Liver (tissue), 9 donors: Measurements from ENCODE around the gene WRNIP1. TPM values are rescaled to one million over a fixed set of nuclear protein-coding genes. Genes with fewer than 3 reads are reported as not detected.

Source experiments
- DNase-seq: peaks from one replicate; pipeline ENCODE4 v3.0.0-alpha.2; 2017; ENCODE audit warnings: low spot score
- H3K27ac ChIP-seq, 2 donors: one replicate each; pipeline ENCODE4 v1.7.0; 2013; ENCODE audit warnings: inconsistent platforms in 2 of 2, low read length in 2 of 2, control low read depth in 1 of 2, low read depth in 1 of 2, mild to moderate bottlenecking in 1 of 2
- H3K27me3 ChIP-seq, 4 donors: one replicate each; pipeline versions ENCODE4 v1.6.1 to v1.7.0; 2013; ENCODE audit warnings: low read length in 3 of 4, inconsistent platforms in 1 of 4, mild to moderate bottlenecking in 1 of 4, moderate library complexity in 1 of 4; ENCODE audit not compliant: control insufficient read depth in 4 of 4, insufficient read depth in 4 of 4
- H3K36me3 ChIP-seq, 4 donors: one replicate each; pipeline versions ENCODE4 v1.6.1 to v1.7.0; 2013; ENCODE audit warnings: low read length in 3 of 4, mild to moderate bottlenecking in 3 of 4, low read depth in 1 of 4, moderate library complexity in 1 of 4; ENCODE audit not compliant: control insufficient read depth in 4 of 4, insufficient read depth in 3 of 4
- H3K4me1 ChIP-seq, 4 donors: one replicate each; pipeline versions ENCODE4 v1.6.1 to v1.7.0; 2013; ENCODE audit warnings: low read length in 3 of 4, mild to moderate bottlenecking in 3 of 4, moderate library complexity in 1 of 4; ENCODE audit not compliant: control insufficient read depth in 4 of 4, insufficient read depth in 4 of 4
- H3K4me3 ChIP-seq, 3 donors: one replicate each; pipeline versions ENCODE4 v1.6.1 to v1.7.0; 2013; ENCODE audit warnings: low read length in 3 of 3, control low read depth in 1 of 3, low read depth in 1 of 3, mild to moderate bottlenecking in 1 of 3
- H3K9ac ChIP-seq, 2 donors: one replicate each; pipeline ENCODE4 v1.7.0; 2013; ENCODE audit warnings: low read length in 2 of 2, mild to moderate bottlenecking in 2 of 2, moderate library complexity in 2 of 2, control low read depth in 1 of 2, low read depth in 1 of 2
- H3K9me3 ChIP-seq, 4 donors: one replicate each; pipeline versions ENCODE4 v1.6.1 to v1.7.0; 2013; ENCODE audit warnings: low read length in 3 of 4; ENCODE audit not compliant: control insufficient read depth in 4 of 4
- EGR1 ChIP-seq, 2 donors: IDR thresholded peaks; 2 replicates each; pipeline ENCODE4 v1.6.1; 2016 to 2018; ENCODE audit warnings: antibody characterized with exemption in 2 of 2, low read depth in 2 of 2
- FOXA1 ChIP-seq: IDR thresholded peaks from 2 replicates; pipeline ENCODE4 v1.6.1; 2016; ENCODE audit warnings: antibody characterized with exemption
- GABPA ChIP-seq, 2 donors: IDR thresholded peaks in 1 of 2; conservative IDR thresholded peaks in 1 of 2; 2 replicates each; pipeline ENCODE4 v1.6.1; 2016; ENCODE audit warnings: antibody characterized with exemption in 2 of 2, mild to moderate bottlenecking in 1 of 2, moderate library complexity in 1 of 2
- HNF4A ChIP-seq, 2 donors: conservative IDR thresholded peaks; 2 replicates each; pipeline ENCODE4 v1.6.1; 2016; ENCODE audit warnings: antibody characterized with exemption in 2 of 2, mild to moderate bottlenecking in 2 of 2
- HNF4G ChIP-seq: IDR thresholded peaks from 2 replicates; pipeline ENCODE4 v1.6.1; 2016; ENCODE audit warnings: antibody characterized with exemption
- JUND ChIP-seq, 2 donors: IDR thresholded peaks; 2 replicates each; pipeline ENCODE4 v1.6.1; 2016; ENCODE audit warnings: antibody characterized with exemption in 2 of 2
- RAD21 ChIP-seq, 2 donors: IDR thresholded peaks; 2 replicates each; pipeline ENCODE4 v1.6.1; 2016; ENCODE audit warnings: antibody characterized with exemption in 2 of 2, mild to moderate bottlenecking in 2 of 2
- RXRA ChIP-seq, 2 donors: IDR thresholded peaks; 2 replicates each; pipeline ENCODE4 v1.6.1; 2017 to 2018; ENCODE audit warnings: antibody characterized with exemption in 2 of 2, mild to moderate bottlenecking in 1 of 2
- TAF1 ChIP-seq: conservative IDR thresholded peaks from 2 replicates; pipeline ENCODE4 v1.6.1; 2016; ENCODE audit warnings: antibody characterized with exemption, mild to moderate bottlenecking
- WGBS: extraction: QIAGEN DNeasy Blood & Tissue Kit; methylation state at CpG from one replicate; pipeline ENCODE4 v1.1.7; 2013; 5-methylcytosine and 5-hydroxymethylcytosine counted together
- polyA plus RNA-seq, 2 donors: library from polyadenylated mRNA; stranded (reverse) in 1 of 2; unstranded in 1 of 2; fragments of 200-250 nt in 1 of 2; fragments of >200 nt in 1 of 2; fragmentation: Nextera tagmentation in 1 of 2; extraction: Ambion mirVana in 1 of 2; gene quantifications; one replicate each; pipeline versions ENCODE4 v1.2.1 to v1.2.3, GENCODE V29; 2013 to 2015
- total RNA-seq, 2 donors: library from RNA; depleted of rRNA; stranded (reverse); fragments of >200 nt; gene quantifications; one replicate each; pipeline ENCODE4 v1.2.3, GENCODE V29; 2014
- TF ChIP-seq, protein P1 (sequence below): IDR thresholded peaks from 2 replicates; pipeline ENCODE4 v1.6.1; 2016; ENCODE audit warnings: antibody characterized with exemption
- TF ChIP-seq, protein P2 (sequence below): IDR thresholded peaks from 2 replicates; pipeline ENCODE4 v1.6.1; 2016; ENCODE audit warnings: antibody characterized with exemption
- TF ChIP-seq, protein P3 (sequence below): fragments of 150-350 bp; IDR thresholded peaks from 2 replicates; pipeline ENCODE4 v1.5.1; 2017; ENCODE audit warnings: improper control_type of control experiment, low read depth, low read length; ENCODE audit not compliant: missing input control
- TF ChIP-seq, protein P4 (sequence below): IDR thresholded peaks from 2 replicates; pipeline ENCODE4 v1.6.1; 2016; ENCODE audit warnings: antibody characterized with exemption
- TF ChIP-seq, protein P5 (sequence below): IDR thresholded peaks from 2 replicates; pipeline ENCODE4 v1.6.1; 2016; ENCODE audit warnings: antibody characterized with exemption, mild to moderate bottlenecking
- donor health status: healthy.
- donor health status: healthy.
- donor health status: healthy.
- donor health status: healthy.
- donor health status: healthy.

Gene WRNIP1
- total and polyA plus RNA-seq, 4 donors = 10.0 to 32.7 (median 23.9) TPM

DNA sequence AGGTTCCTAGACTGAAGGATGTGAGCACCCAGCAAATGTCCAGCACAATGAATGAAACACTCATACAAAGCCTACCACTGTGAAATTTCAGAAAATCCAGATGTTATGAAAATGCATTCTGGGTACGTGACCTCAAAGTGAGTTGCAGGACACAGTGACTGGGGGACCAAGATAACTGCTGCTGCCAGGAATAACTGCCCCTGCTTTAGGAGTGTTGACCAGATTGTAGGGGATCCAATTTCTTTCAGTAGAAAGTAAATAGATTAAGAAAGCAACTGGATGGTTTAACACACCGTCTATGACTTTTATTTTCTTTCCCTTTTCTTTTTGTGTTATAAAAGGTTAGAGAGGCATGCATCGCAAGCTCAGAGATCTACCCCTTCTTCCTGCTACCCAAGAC, 44.0 kb upstream of the WRNIP1 start (continued):
- TF ChIP-seq, protein P1, sequence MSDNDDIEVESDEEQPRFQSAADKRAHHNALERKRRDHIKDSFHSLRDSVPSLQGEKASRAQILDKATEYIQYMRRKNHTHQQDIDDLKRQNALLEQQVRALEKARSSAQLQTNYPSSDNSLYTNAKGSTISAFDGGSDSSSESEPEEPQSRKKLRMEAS = no peak
- TF ChIP-seq HNF4G (no peak), EGR1 (IDR thresholded peaks at IDR 0.05; ENCODE audit: low read depth in 2 of 2) (no peak), RAD21 (IDR thresholded peaks at IDR 0.05) (no peak), FOXA1 (no peak), GABPA (IDR thresholded peaks at IDR 0.05 in 1 of 2, conservative IDR thresholded peaks at IDR 0.05 in 1 of 2) (no peak)
- TF ChIP-seq, protein P2, sequence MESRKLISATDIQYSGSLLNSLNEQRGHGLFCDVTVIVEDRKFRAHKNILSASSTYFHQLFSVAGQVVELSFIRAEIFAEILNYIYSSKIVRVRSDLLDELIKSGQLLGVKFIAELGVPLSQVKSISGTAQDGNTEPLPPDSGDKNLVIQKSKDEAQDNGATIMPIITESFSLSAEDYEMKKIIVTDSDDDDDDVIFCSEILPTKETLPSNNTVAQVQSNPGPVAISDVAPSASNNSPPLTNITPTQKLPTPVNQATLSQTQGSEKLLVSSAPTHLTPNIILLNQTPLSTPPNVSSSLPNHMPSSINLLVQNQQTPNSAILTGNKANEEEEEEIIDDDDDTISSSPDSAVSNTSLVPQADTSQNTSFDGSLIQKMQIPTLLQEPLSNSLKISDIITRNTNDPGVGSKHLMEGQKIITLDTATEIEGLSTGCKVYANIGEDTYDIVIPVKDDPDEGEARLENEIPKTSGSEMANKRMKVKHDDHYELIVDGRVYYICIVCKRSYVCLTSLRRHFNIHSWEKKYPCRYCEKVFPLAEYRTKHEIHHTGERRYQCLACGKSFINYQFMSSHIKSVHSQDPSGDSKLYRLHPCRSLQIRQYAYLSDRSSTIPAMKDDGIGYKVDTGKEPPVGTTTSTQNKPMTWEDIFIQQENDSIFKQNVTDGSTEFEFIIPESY = no peak

DNA sequence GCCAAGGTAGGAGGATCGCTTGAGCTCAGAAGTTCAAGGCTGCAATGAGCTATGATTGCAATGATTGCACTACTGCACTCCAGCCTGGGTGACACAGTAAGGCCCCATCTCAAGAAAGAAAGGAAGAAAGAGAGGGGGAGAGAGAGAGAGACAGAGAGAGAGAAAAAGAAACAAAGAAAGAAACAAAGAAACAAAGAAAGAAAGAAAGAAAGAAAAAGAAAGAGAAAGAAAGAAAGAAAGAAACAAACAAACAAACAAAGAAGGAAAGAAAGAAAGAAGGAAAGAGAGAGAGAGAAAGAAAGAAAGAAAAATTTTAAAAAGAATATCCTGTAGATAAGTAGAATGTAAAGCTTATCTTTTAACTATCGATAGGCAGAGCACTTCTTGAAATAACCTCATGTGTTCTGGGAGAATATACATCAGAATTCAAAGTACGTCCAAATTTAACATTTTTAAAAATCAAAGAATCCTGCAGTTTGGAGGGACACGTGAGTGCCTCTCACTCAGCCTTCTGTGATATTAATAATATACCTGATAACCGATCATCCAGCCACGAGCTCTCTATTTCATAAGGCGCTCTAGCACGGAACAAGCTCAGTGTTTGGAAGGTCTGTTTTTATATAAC, 39.7 kb upstream of the WRNIP1 start:
- Histone ChIP-seq H3K9me3 (no peaks in the 10 kb centered on the region), H3K27me3 (no peaks in the 10 kb centered on the region), H3K9ac (no peak overlapping the region), H3K27ac (no peak overlapping the region), H3K4me3 (no peak overlapping the region), H3K36me3 (no peaks in the 10 kb centered on the region), H3K4me1 (no peaks in the 10 kb centered on the region)
- TF ChIP-seq EGR1 (IDR thresholded peaks at IDR 0.05; ENCODE audit: low read depth in 2 of 2) (no peak), RAD21 (IDR thresholded peaks at IDR 0.05) (no peak), RXRA (IDR thresholded peaks at IDR 0.05) (no peak), HNF4G (no peak), TAF1 (no peak), GABPA (IDR thresholded peaks at IDR 0.05 in 1 of 2, conservative IDR thresholded peaks at IDR 0.05 in 1 of 2) (no peak), JUND (IDR thresholded peaks at IDR 0.05) (no peak), FOXA1 (no peak), HNF4A (conservative IDR thresholded peaks at IDR 0.05) (no peak)
- TF ChIP-seq, protein P3, sequence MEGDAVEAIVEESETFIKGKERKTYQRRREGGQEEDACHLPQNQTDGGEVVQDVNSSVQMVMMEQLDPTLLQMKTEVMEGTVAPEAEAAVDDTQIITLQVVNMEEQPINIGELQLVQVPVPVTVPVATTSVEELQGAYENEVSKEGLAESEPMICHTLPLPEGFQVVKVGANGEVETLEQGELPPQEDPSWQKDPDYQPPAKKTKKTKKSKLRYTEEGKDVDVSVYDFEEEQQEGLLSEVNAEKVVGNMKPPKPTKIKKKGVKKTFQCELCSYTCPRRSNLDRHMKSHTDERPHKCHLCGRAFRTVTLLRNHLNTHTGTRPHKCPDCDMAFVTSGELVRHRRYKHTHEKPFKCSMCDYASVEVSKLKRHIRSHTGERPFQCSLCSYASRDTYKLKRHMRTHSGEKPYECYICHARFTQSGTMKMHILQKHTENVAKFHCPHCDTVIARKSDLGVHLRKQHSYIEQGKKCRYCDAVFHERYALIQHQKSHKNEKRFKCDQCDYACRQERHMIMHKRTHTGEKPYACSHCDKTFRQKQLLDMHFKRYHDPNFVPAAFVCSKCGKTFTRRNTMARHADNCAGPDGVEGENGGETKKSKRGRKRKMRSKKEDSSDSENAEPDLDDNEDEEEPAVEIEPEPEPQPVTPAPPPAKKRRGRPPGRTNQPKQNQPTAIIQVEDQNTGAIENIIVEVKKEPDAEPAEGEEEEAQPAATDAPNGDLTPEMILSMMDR = no peak
- TF ChIP-seq, protein P2 = no peak
- TF ChIP-seq, protein P4, sequence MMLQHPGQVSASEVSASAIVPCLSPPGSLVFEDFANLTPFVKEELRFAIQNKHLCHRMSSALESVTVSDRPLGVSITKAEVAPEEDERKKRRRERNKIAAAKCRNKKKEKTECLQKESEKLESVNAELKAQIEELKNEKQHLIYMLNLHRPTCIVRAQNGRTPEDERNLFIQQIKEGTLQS = no peak
- TF ChIP-seq, protein P5, sequence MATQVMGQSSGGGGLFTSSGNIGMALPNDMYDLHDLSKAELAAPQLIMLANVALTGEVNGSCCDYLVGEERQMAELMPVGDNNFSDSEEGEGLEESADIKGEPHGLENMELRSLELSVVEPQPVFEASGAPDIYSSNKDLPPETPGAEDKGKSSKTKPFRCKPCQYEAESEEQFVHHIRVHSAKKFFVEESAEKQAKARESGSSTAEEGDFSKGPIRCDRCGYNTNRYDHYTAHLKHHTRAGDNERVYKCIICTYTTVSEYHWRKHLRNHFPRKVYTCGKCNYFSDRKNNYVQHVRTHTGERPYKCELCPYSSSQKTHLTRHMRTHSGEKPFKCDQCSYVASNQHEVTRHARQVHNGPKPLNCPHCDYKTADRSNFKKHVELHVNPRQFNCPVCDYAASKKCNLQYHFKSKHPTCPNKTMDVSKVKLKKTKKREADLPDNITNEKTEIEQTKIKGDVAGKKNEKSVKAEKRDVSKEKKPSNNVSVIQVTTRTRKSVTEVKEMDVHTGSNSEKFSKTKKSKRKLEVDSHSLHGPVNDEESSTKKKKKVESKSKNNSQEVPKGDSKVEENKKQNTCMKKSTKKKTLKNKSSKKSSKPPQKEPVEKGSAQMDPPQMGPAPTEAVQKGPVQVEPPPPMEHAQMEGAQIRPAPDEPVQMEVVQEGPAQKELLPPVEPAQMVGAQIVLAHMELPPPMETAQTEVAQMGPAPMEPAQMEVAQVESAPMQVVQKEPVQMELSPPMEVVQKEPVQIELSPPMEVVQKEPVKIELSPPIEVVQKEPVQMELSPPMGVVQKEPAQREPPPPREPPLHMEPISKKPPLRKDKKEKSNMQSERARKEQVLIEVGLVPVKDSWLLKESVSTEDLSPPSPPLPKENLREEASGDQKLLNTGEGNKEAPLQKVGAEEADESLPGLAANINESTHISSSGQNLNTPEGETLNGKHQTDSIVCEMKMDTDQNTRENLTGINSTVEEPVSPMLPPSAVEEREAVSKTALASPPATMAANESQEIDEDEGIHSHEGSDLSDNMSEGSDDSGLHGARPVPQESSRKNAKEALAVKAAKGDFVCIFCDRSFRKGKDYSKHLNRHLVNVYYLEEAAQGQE = no peak
- WGBS = 86% methylated on average over 8 of the region's 8 CpGs
- DNase-seq = no peak
